ENCODE results near the gene STARD7.

The STARD7 gene

DNA sequence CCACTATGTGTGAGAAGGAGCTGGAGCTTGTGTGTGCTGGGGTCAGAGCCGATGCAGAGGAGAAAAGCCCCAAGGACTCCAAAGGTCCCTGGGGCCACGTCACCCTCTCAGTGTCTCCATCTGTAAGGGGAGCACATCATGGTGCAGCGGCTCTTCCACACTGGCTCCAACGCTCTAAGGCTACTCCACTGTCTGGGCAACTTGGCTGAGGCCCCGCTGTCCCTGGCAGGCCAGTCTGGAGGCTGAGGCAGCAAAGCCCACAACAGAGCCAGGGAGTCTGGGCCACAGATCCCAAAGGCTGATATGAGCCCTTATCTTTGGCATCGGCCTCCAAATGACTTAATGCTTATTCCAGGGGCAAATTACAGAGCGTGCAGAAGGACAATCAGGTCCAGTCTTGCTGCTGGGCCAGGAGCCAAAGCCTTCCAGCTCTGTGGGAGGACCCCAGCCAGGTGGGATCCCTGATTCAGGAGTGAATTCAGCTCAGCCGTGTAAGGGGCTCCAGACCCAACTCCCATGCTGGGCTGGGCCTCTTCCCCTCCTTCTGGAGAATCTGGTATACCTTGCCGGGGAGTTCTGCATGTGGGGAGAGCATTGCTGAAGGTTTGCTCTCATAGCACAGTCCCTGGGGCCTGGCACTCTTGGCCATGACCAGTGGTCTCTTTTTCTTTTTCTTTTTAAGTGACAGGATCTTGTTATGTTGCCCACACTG is 61.6 kb downstream of the STARD7 start:
- FAIRE-seq (no peak), DNase-seq (ENCODE audit: insufficient read length, low spot score) (no peak)
- TF ChIP-seq POLR2A (IDR thresholded peaks at IDR 0.05; ENCODE audit: low read depth, low read length) = no peak
- TF ChIP-seq PAX5 (IDR thresholded peaks at IDR 0.05; ENCODE audit: insufficient read depth, low read length, severe bottlenecking) = no peak
- no peak for TF ChIP-seq POLR2AphosphoS5 (IDR thresholded peaks at IDR 0.05; ENCODE audit: low read depth, low read length)
- TF ChIP-seq POU2F2 (IDR thresholded peaks at IDR 0.05; ENCODE audit: low read depth, low read length) = no peak
- TF ChIP-seq TAF1 (IDR thresholded peaks at IDR 0.05; ENCODE audit: low read depth, low read length) = no peak
- TF ChIP-seq SPI1 (IDR thresholded peaks at IDR 0.05; ENCODE audit: low read depth, low read length) = no peak

DNA sequence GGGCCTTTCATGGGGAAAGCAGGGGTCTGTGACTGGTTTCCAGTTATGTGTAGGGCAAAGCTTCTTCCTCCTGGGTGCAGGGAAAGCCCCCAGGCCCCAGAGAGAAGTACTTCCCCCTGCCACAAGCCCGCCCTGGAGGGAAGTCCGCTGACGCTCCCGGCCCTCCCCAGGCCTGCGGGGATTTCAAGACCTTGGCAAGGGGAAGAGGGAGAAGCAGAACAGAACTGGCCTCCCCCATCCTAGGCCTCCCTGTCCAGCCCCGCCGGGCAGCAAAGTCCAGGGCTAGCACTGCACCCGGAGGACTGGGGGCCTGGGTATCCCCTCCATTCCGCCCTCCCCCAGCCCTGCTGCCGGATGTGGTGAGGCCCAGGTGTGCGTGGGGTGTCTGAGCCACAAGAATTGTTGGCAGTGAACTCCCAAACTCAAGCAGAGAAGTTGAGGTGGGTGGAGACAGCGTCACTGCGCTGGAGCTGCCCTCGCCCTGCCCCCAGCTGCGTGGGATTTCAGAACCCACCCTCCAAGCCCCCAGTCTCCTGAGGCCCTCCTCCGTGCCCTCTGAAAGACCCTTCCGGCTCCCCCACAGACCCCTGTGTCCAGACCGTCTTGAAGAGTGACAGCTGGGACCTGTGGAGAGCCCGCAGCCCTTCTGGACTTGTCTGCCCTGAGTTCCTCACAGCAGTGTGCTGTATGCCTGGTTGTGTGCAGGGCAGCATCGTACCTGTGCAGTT is 62.3 kb downstream of the STARD7 start:
- TF ChIP-seq POLR2A (IDR thresholded peaks at IDR 0.05; ENCODE audit: low read depth, low read length) = peak; percentile 74
- TF ChIP-seq POLR2AphosphoS5 (IDR thresholded peaks at IDR 0.05; ENCODE audit: low read depth, low read length) = peak; percentile 69
- peak; percentile 84 for TF ChIP-seq POU2F2 (IDR thresholded peaks at IDR 0.05; ENCODE audit: low read depth, low read length)
- TF ChIP-seq PAX5 (IDR thresholded peaks at IDR 0.05; ENCODE audit: insufficient read depth, low read length, severe bottlenecking) = no peak
- TF ChIP-seq SPI1 (IDR thresholded peaks at IDR 0.05; ENCODE audit: low read depth, low read length) = peak; percentile 76
- TF ChIP-seq TAF1 (IDR thresholded peaks at IDR 0.05; ENCODE audit: low read depth, low read length) = no peak
- DNase-seq (ENCODE audit: insufficient read length, low spot score) = peak; percentile 83
- peak; percentile 93 for FAIRE-seq

DNA sequence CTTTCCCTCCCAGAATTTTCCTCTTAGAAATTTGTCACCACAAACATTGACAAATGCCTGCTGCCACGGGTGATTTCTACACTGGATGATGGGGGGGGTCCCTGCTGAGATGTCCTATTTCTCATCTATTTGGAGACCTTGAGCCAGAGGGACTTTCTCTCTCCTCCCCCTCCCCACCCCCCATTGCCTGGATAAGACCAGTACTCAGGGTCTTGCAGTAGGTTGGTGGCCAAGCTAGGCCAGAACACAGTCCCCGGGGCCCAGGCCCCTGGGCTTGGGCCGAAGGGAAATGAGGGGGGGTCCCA is 62.8 kb downstream of the STARD7 start:
- FAIRE-seq (no peak), DNase-seq (ENCODE audit: insufficient read length, low spot score) (no peak)
- TF ChIP-seq POLR2AphosphoS5 (IDR thresholded peaks at IDR 0.05; ENCODE audit: low read depth, low read length) (no peak), PAX5 (IDR thresholded peaks at IDR 0.05; ENCODE audit: insufficient read depth, low read length, severe bottlenecking) (no peak), TAF1 (IDR thresholded peaks at IDR 0.05; ENCODE audit: low read depth, low read length) (no peak), SPI1 (IDR thresholded peaks at IDR 0.05; ENCODE audit: low read depth, low read length) (no peak), POU2F2 (IDR thresholded peaks at IDR 0.05; ENCODE audit: low read depth, low read length) (no peak), POLR2A (IDR thresholded peaks at IDR 0.05; ENCODE audit: low read depth, low read length) (no peak)

DNA sequence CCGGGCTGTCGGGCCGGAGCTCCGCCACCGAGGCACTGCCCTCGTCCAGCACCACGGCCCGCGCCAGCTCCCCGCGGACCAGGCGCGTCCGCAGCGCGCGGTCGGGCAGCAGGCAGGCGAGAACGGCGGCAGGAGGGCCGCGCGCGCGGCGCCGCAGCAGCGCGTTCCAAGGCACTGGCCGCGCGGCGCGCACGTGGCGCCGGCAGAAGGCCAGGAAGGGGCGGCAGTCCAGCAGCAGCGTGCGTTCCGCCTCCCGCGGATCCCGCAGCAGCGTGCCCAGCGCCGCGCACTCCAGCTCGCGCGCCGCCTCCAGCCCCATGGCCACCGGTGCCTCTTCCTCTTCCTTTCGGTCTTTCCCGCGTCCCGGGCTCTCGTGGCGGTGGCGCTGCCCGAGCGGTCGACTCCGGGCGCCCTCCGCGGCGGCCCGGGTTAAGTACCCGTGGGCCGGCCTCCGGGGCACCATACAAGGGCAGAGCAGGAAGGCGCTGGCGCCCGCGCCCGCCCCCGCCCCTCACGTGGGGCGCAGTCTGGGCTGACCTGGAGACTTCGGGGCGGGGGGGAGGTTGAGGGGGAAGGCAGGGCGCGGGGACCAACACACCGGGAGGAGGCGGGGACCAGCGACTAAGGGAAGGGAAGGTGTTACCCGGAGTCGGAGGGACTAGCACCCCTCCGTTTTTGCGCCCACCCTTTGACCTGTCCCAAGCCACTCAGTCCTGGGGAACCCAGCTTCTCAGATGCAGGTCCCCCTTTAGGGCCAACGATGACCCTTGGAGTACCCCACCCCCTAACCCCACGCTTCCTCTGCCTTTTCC is 63.4 kb downstream of the STARD7 start, which contains the start of gene DUSP2:
Gene DUSP2, minus strand, starts transcription at position 405 of the 812 bp plus-strand sequence. Its CDS starts 86 bp downstream, at position 319.
- FAIRE-seq = peak; percentile 92
- peak; percentile 95 for DNase-seq (ENCODE audit: insufficient read length, low spot score)
- TF ChIP-seq SPI1 (IDR thresholded peaks at IDR 0.05; ENCODE audit: low read depth, low read length) (peak; percentile 58), POU2F2 (IDR thresholded peaks at IDR 0.05; ENCODE audit: low read depth, low read length) (peak; percentile 99), TAF1 (IDR thresholded peaks at IDR 0.05; ENCODE audit: low read depth, low read length) (peak; percentile 93), POLR2A (IDR thresholded peaks at IDR 0.05; ENCODE audit: low read depth, low read length) (peak; percentile 99), PAX5 (IDR thresholded peaks at IDR 0.05; ENCODE audit: insufficient read depth, low read length, severe bottlenecking) (no peak), POLR2AphosphoS5 (IDR thresholded peaks at IDR 0.05; ENCODE audit: low read depth, low read length) (peak; percentile 99)

DNA sequence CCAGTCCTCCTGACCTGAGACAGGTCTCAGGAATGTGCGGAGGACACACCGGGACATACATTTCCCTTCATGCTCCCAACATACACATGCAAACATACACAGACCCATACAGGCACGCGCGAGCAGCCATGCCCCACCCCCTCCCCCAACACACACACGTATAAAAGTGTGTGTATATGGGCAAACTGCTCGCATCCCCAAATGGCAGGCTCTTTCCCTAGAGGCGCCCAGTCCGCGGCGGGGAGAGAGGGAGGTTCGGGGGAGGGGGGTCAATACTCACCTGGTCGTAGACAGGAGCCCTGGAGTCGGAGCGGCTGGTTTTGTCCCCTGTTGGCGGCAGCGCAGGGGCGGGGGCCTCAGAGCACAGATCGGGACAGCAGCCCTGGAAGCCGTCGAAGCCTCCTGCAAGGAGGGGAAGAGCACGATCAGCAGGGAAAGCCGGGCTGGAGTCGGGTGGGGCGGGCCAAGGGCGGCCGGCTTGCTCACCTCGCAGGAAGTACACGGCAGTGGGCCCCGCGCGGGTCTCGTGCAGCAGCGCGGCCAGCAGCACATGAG is 64.1 kb downstream of the STARD7 start:
- TF ChIP-seq PAX5 (IDR thresholded peaks at IDR 0.05; ENCODE audit: insufficient read depth, low read length, severe bottlenecking) (no peak), SPI1 (IDR thresholded peaks at IDR 0.05; ENCODE audit: low read depth, low read length) (no peak), POU2F2 (IDR thresholded peaks at IDR 0.05; ENCODE audit: low read depth, low read length) (no peak), TAF1 (IDR thresholded peaks at IDR 0.05; ENCODE audit: low read depth, low read length) (no peak), POLR2AphosphoS5 (IDR thresholded peaks at IDR 0.05; ENCODE audit: low read depth, low read length) (no peak), POLR2A (IDR thresholded peaks at IDR 0.05; ENCODE audit: low read depth, low read length) (no peak; the same call in 1 of the 2 replicates)
- no peak for DNase-seq (ENCODE audit: insufficient read length, low spot score)
- FAIRE-seq = peak; percentile 41

DNA sequence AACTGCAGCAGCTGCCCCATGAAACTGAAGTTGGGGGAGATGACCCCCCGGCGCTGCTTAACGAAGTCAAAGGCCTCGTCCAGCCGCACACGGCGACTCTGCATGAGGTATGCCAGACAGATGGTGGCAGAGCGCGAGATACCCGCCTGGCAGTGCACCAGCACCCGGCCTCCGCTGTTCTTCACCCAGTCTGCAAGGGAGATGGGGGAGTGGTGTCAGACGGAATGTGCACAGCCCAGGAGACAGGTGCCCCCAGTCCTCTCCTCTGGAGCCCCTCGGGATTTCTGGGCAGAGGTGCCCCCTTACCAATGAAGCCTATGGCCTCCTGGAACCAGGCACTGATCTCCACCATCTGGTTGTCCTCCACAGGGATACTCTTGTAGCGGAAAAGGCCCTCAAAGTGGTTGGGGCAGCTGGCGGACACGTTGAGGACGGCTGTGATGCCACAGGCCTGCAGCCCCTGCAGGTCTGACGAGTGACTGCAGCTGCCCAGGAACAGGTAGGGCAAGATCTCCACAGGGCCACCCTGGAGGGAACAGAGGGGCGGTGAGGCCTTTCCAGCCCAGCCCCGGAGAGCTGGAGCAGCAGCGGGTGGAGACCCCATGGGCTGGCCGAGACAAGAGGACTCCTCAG is 64.7 kb downstream of the STARD7 start:
- DNase-seq (ENCODE audit: insufficient read length, low spot score) (no peak), FAIRE-seq (peak; percentile 23)

DNA sequence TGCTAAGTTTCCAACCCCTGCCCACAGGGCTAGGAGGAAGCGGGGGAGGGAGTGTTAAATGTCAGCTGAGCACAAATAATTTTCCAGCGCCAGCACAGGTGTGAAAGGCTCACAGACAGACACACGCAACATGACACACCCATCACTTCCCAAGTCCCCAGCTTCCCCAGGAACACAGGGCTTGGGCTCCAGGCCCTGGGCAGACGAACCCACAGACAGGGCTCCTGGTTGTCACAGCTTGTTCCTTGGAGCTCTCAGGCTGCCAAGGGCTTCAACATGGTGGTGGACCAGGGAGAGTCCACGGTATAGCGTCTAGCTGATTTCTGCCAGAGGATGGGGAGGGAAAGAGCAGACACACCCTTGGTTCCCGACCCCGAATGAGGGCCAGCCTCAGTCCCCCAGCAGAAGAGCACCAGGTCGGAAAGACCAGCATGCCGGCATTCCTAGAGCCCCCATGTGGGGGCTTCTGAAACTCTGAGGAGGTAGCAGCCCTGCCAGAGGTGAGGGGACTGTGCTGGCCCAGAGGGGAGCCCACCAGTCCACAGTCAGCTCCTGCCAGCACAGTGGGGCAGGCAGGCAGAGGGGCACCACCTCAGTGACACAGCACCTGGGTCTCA is 65.3 kb downstream of the STARD7 start:
- DNase-seq (ENCODE audit: insufficient read length, low spot score) (no peak), FAIRE-seq (no peak)
- TF ChIP-seq POLR2AphosphoS5 (IDR thresholded peaks at IDR 0.05; ENCODE audit: low read depth, low read length) (peak; percentile 83), POLR2A (IDR thresholded peaks at IDR 0.05; ENCODE audit: low read depth, low read length) (peak; percentile 46), SPI1 (IDR thresholded peaks at IDR 0.05; ENCODE audit: low read depth, low read length) (no peak)

More for the DNA sequence above, 64.7 kb downstream of the STARD7 start:
- TF ChIP-seq POLR2A (IDR thresholded peaks at IDR 0.05; ENCODE audit: low read depth, low read length) (peak; percentile 41; the same call in 1 of the 2 replicates), TAF1 (IDR thresholded peaks at IDR 0.05; ENCODE audit: low read depth, low read length) (no peak), POU2F2 (IDR thresholded peaks at IDR 0.05; ENCODE audit: low read depth, low read length) (0 out of 2 replicates have a peak, but pooled peaks have one; percentile 35), SPI1 (IDR thresholded peaks at IDR 0.05; ENCODE audit: low read depth, low read length) (no peak), POLR2AphosphoS5 (IDR thresholded peaks at IDR 0.05; ENCODE audit: low read depth, low read length) (peak; percentile 76; the same call in 1 of the 2 replicates)

All from GM12891 (cell line).